ENCODE measurements around the gene IFITM2.
"Not testable (repeated sequence)": the region's sequence is repeated elsewhere in the genome, so short reads cannot be mapped to it uniquely, and the experiment has no call there.

The IFITM2 gene

GRCh38 chr11:306645-307371, 808 bp upstream of the IFITM2 start:
- H3K27me3 Mint-ChIP-seq = no peaks in the 10 kb centered on the region
- H3K27ac Mint-ChIP-seq = peak overlapping the region; percentile 77
- no peaks in the 10 kb centered on the region for H3K9me3 Mint-ChIP-seq
- peaks cover 22% of the 10 kb centered on the region for H3K36me3 Mint-ChIP-seq (ENCODE audit: low read depth)
- peaks cover 55% of the 10 kb centered on the region for H3K4me1 Mint-ChIP-seq (ENCODE audit: low read depth)
- peak overlapping the region; percentile 91 for H3K4me3 Mint-ChIP-seq
- DNase-seq = no peak

GRCh38 chr11:308740-309665, 1.4 kb downstream of the IFITM2 start:
- Mint-ChIP-seq H3K4me3 (peak overlapping the region; percentile 91), H3K4me1 (ENCODE audit: low read depth) (peaks cover 62% of the 10 kb centered on the region), H3K27ac (peak overlapping the region; percentile 96), H3K36me3 (ENCODE audit: low read depth) (peaks cover 29% of the 10 kb centered on the region)
- DNase-seq = peak; percentile 58
- not testable (repeated sequence) for H3K9me3 Mint-ChIP-seq, H3K27me3 Mint-ChIP-seq

- Mint-ChIP-seq H3K4me3 (peak overlapping the region; percentile 91), H3K36me3 (ENCODE audit: low read depth) (peaks cover 39% of the 10 kb centered on the region), H3K27ac (peak overlapping the region; percentile 96), H3K4me1 (ENCODE audit: low read depth) (peaks cover 57% of the 10 kb centered on the region)
- not testable (repeated sequence) for DNase-seq, H3K9me3 Mint-ChIP-seq, H3K27me3 Mint-ChIP-seq
Measured at GRCh38 chr11:309979-310572, 2.5 kb downstream of the IFITM2 start.

- Mint-ChIP-seq H3K36me3 (ENCODE audit: low read depth) (peaks cover 46% of the 10 kb centered on the region), H3K27ac (peak overlapping the region; percentile 98), H3K4me3 (peak overlapping the region; percentile 95), H3K4me1 (ENCODE audit: low read depth) (peaks cover 48% of the 10 kb centered on the region)
- not testable (repeated sequence) for H3K27me3 Mint-ChIP-seq, H3K9me3 Mint-ChIP-seq, DNase-seq
Measured at GRCh38 chr11:311013-311748, 3.6 kb downstream of the IFITM2 start.

- Mint-ChIP-seq H3K27ac (peak overlapping the region; percentile 98), H3K36me3 (ENCODE audit: low read depth) (peaks cover 56% of the 10 kb centered on the region), H3K4me3 (peak overlapping the region; percentile 95), H3K27me3 (no peaks in the 10 kb centered on the region), H3K4me1 (ENCODE audit: low read depth) (peaks cover 48% of the 10 kb centered on the region), H3K9me3 (no peaks in the 10 kb centered on the region)
- DNase-seq = peak; percentile 64
Measured at GRCh38 chr11:312092-312816, 4.6 kb downstream of the IFITM2 start.

GRCh38 chr11:313304-313786, 5.7 kb downstream of the IFITM2 start:
- no peaks in the 10 kb centered on the region for H3K9me3 Mint-ChIP-seq
- H3K4me3 Mint-ChIP-seq = peak overlapping the region; percentile 95
- peak; percentile 60 for DNase-seq
- peaks cover 58% of the 10 kb centered on the region for H3K36me3 Mint-ChIP-seq (ENCODE audit: low read depth)
- H3K4me1 Mint-ChIP-seq (ENCODE audit: low read depth) = peaks cover 48% of the 10 kb centered on the region
- H3K27ac Mint-ChIP-seq = peak overlapping the region; percentile 98
- H3K27me3 Mint-ChIP-seq = no peaks in the 10 kb centered on the region

GRCh38 chr11:313787-314553, 6.4 kb downstream of the IFITM2 start, which contains the start of gene IFITM1:
TSS of gene IFITM1 (plus strand) at chr11:314040. CDS start at chr11:314171, 131 bp downstream.
- Mint-ChIP-seq H3K9me3 (no peaks in the 10 kb centered on the region), H3K27ac (peak within 1 kb of the TSS; percentile 98), H3K4me3 (peak within 1 kb of the TSS; percentile 95), H3K4me1 (ENCODE audit: low read depth) (peaks cover 47% of the 10 kb centered on the region), H3K36me3 (ENCODE audit: low read depth) (peaks cover 51% of the 10 kb centered on the region), H3K27me3 (no peaks in the 10 kb centered on the region)
- peak; percentile 79 for DNase-seq

GRCh38 chr11:314554-314875, 6.9 kb downstream of the IFITM2 start:
- not testable (repeated sequence) for H3K27me3 Mint-ChIP-seq, H3K9me3 Mint-ChIP-seq
- peak overlapping the region; percentile 98 for H3K27ac Mint-ChIP-seq
- H3K4me1 Mint-ChIP-seq (ENCODE audit: low read depth) = peaks cover 45% of the 10 kb centered on the region
- peaks cover 48% of the 10 kb centered on the region for H3K36me3 Mint-ChIP-seq (ENCODE audit: low read depth)
- DNase-seq = peak; percentile 62
- peak overlapping the region; percentile 95 for H3K4me3 Mint-ChIP-seq

- H3K4me3 Mint-ChIP-seq = peak overlapping the region; percentile 95
- H3K27me3 Mint-ChIP-seq = no peaks in the 10 kb centered on the region
- H3K27ac Mint-ChIP-seq = peak overlapping the region; percentile 98
- peaks cover 46% of the 10 kb centered on the region for H3K36me3 Mint-ChIP-seq (ENCODE audit: low read depth)
- peak; percentile 62 for DNase-seq
- peaks cover 46% of the 10 kb centered on the region for H3K4me1 Mint-ChIP-seq (ENCODE audit: low read depth)
- no peaks in the 10 kb centered on the region for H3K9me3 Mint-ChIP-seq
Measured at GRCh38 chr11:315051-315481, 7.5 kb downstream of the IFITM2 start.

GRCh38 chr11:315516-315994, 7.9 kb downstream of the IFITM2 start:
- peak overlapping the region; percentile 98 for H3K27ac Mint-ChIP-seq
- no peaks in the 10 kb centered on the region for H3K9me3 Mint-ChIP-seq
- no peak for DNase-seq
- peaks cover 51% of the 10 kb centered on the region for H3K36me3 Mint-ChIP-seq (ENCODE audit: low read depth)
- no peaks in the 10 kb centered on the region for H3K27me3 Mint-ChIP-seq
- H3K4me1 Mint-ChIP-seq (ENCODE audit: low read depth) = peaks cover 51% of the 10 kb centered on the region
- peak overlapping the region; percentile 95 for H3K4me3 Mint-ChIP-seq

- peaks cover 56% of the 10 kb centered on the region for H3K4me1 Mint-ChIP-seq (ENCODE audit: low read depth)
- peak overlapping the region; percentile 95 for H3K4me3 Mint-ChIP-seq
- DNase-seq = peak; percentile 64
Measured at GRCh38 chr11:316031-316701, 8.6 kb downstream of the IFITM2 start.

GRCh38 chr11:316891-317301, 9.3 kb downstream of the IFITM2 start:
- peaks cover 52% of the 10 kb centered on the region for H3K4me1 Mint-ChIP-seq (ENCODE audit: low read depth)
- H3K27me3 Mint-ChIP-seq = no peaks in the 10 kb centered on the region
- peak overlapping the region; percentile 95 for H3K4me3 Mint-ChIP-seq
- peak overlapping the region; percentile 95 for H3K27ac Mint-ChIP-seq
- peaks cover 51% of the 10 kb centered on the region for H3K36me3 Mint-ChIP-seq (ENCODE audit: low read depth)
- no peaks in the 10 kb centered on the region for H3K9me3 Mint-ChIP-seq
- DNase-seq = no peak

More at GRCh38 chr11:316031-316701, 8.6 kb downstream of the IFITM2 start:
- Mint-ChIP-seq H3K36me3 (ENCODE audit: low read depth) (peaks cover 51% of the 10 kb centered on the region), H3K9me3 (no peaks in the 10 kb centered on the region), H3K27me3 (no peaks in the 10 kb centered on the region), H3K27ac (peak overlapping the region; percentile 95)

Measured in activated T-cell treated with anti-CD3 and anti-CD28 coated beads, Interleukin-2, amount 50 U/mL, for 24 hours (primary cell).